ENCODE measurements around the gene HNRNPC. TPM values are rescaled to one million over a fixed set of nuclear protein-coding genes. Genes with fewer than 3 reads are reported as not detected.

Gene HNRNPC
- total RNA-seq, 2 experiments from 2014 or later = 897 to 1,000 TPM

DNA sequence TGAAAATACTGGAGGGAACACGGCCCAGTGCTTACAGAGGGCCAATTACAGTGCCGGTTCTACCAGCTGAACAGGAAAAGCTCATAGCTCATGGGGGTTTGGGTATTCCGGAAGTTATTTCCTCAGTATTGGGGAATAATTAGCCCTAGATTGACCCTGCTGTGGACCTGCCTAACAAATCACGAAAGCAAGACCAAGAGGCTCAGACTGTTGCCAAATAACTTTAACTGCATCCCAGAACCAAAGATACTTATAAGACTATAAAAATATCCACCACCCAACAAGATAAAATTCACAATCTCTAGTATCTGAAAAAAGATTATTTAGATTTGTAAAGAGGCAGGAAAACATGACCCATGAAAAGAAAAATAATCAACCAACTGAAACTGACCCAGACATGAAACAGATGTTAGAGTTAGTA lies 105.4 kb downstream of the HNRNPC start:
- Histone ChIP-seq H3K4me1 (ENCODE audit: insufficient read depth, low read length, poor library complexity, severe bottlenecking) (no peaks in the 10 kb centered on the region), H3K36me3 (ENCODE audit: insufficient read depth, low read length) (no peaks in the 10 kb centered on the region), H3K9me3 (ENCODE audit: low read length) (no peaks in the 10 kb centered on the region), H3K4me3 (ENCODE audit: low read depth, low read length, poor library complexity, severe bottlenecking) (no peak overlapping the region), H3K27ac (ENCODE audit: low read depth, low read length, poor library complexity, severe bottlenecking) (no peak overlapping the region), H3K79me2 (ENCODE audit: insufficient read depth, low read depth, low read length) (no peaks in the 10 kb centered on the region), H3K9me2 (ENCODE audit: insufficient read depth, low read length) (no peaks in the 10 kb centered on the region), H3K4me2 (ENCODE audit: low read length) (no peak overlapping the region), H4K20me1 (ENCODE audit: insufficient read depth, low read length) (no peaks in the 10 kb centered on the region), H2AFZ (ENCODE audit: low read length) (no peak overlapping the region)
- no TSS peak for BruUV-seq (replicated peaks)
- no peak for TF ChIP-seq EZH2phosphoT487 (IDR thresholded peaks at IDR 0.05; ENCODE audit: borderline replicate concordance, low read depth, low read length)
- TF ChIP-seq, protein P1, sequence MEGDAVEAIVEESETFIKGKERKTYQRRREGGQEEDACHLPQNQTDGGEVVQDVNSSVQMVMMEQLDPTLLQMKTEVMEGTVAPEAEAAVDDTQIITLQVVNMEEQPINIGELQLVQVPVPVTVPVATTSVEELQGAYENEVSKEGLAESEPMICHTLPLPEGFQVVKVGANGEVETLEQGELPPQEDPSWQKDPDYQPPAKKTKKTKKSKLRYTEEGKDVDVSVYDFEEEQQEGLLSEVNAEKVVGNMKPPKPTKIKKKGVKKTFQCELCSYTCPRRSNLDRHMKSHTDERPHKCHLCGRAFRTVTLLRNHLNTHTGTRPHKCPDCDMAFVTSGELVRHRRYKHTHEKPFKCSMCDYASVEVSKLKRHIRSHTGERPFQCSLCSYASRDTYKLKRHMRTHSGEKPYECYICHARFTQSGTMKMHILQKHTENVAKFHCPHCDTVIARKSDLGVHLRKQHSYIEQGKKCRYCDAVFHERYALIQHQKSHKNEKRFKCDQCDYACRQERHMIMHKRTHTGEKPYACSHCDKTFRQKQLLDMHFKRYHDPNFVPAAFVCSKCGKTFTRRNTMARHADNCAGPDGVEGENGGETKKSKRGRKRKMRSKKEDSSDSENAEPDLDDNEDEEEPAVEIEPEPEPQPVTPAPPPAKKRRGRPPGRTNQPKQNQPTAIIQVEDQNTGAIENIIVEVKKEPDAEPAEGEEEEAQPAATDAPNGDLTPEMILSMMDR (conservative IDR thresholded peaks at IDR 0.05; ENCODE audit: low read length) = no peak
- DNase-seq (ENCODE audit: low spot score) = no peak
- ChIA-PET CTCF (ENCODE audit: unreplicated experiment) (no interaction called here), POLR2A (no interaction called here)
- intact Hi-C loops (cut with micrococcal nuclease; ENCODE audit: unreplicated experiment) = no loop called here

- H3K4me1 ChIP-seq (ENCODE audit: insufficient read depth, low read length, poor library complexity, severe bottlenecking) = no peaks in the 10 kb centered on the region
- no peaks in the 10 kb centered on the region for H3K36me3 ChIP-seq (ENCODE audit: insufficient read depth, low read length)
- TF ChIP-seq EZH2phosphoT487 (IDR thresholded peaks at IDR 0.05; ENCODE audit: borderline replicate concordance, low read depth, low read length) = no peak
- TF ChIP-seq, protein P1 (conservative IDR thresholded peaks at IDR 0.05; ENCODE audit: low read length) = no peak
- ChIA-PET CTCF (ENCODE audit: unreplicated experiment) (no interaction called here), POLR2A (interaction anchor here (0.5 to 0.6 kb wide), 3 partner anchors 84 to 284 kb away, joined by 3 to 7 read pairs (median 4); no protein-coding TSS in a partner anchor)
- H2AFZ ChIP-seq (ENCODE audit: low read length) = no peak overlapping the region
- DNase-seq (ENCODE audit: low spot score) = no peak
- H3K9me2 ChIP-seq (ENCODE audit: insufficient read depth, low read length) = no peaks in the 10 kb centered on the region
- intact Hi-C loops (cut with micrococcal nuclease; ENCODE audit: unreplicated experiment) = no loop called here
- H4K20me1 ChIP-seq (ENCODE audit: insufficient read depth, low read length) = no peaks in the 10 kb centered on the region
- H3K4me3 ChIP-seq (ENCODE audit: low read depth, low read length, poor library complexity, severe bottlenecking) = no peak overlapping the region
- H3K27ac ChIP-seq (ENCODE audit: low read depth, low read length, poor library complexity, severe bottlenecking) = no peak overlapping the region
- H3K79me2 ChIP-seq (ENCODE audit: insufficient read depth, low read depth, low read length) = no peaks in the 10 kb centered on the region
- H3K4me2 ChIP-seq (ENCODE audit: low read length) = no peak overlapping the region
- BruUV-seq (replicated peaks) = no TSS peak
- no peaks in the 10 kb centered on the region for H3K9me3 ChIP-seq (ENCODE audit: low read length)
Observed at GRCh38 chr14:21162081-21162480, 107.2 kb downstream of the HNRNPC start.

- ChIA-PET POLR2A (interaction anchor here (0.6 kb wide), 1 partner anchor 30 kb away, joined by 3 read pairs; no protein-coding TSS in a partner anchor), CTCF (ENCODE audit: unreplicated experiment) (no interaction called here)
- intact Hi-C loops (cut with micrococcal nuclease; ENCODE audit: unreplicated experiment) = no loop called here
- H3K4me2 ChIP-seq (ENCODE audit: low read length) = no peak overlapping the region
- H3K4me3 ChIP-seq (ENCODE audit: low read depth, low read length, poor library complexity, severe bottlenecking) = no peak overlapping the region
- no peak overlapping the region for H3K27ac ChIP-seq (ENCODE audit: low read depth, low read length, poor library complexity, severe bottlenecking)
- no TSS peak for BruUV-seq (replicated peaks)
- no peaks in the 10 kb centered on the region for H3K79me2 ChIP-seq (ENCODE audit: insufficient read depth, low read depth, low read length)
- H2AFZ ChIP-seq (ENCODE audit: low read length) = no peak overlapping the region
- H3K36me3 ChIP-seq (ENCODE audit: insufficient read depth, low read length) = no peaks in the 10 kb centered on the region
- no peaks in the 10 kb centered on the region for H3K9me2 ChIP-seq (ENCODE audit: insufficient read depth, low read length)
- no peak for DNase-seq (ENCODE audit: low spot score)
- H4K20me1 ChIP-seq (ENCODE audit: insufficient read depth, low read length) = no peaks in the 10 kb centered on the region
- no peaks in the 10 kb centered on the region for H3K4me1 ChIP-seq (ENCODE audit: insufficient read depth, low read length, poor library complexity, severe bottlenecking)
- H3K9me3 ChIP-seq (ENCODE audit: low read length) = no peaks in the 10 kb centered on the region
- TF ChIP-seq, protein P1 (conservative IDR thresholded peaks at IDR 0.05; ENCODE audit: low read length) = no peak
- no peak for TF ChIP-seq EZH2phosphoT487 (IDR thresholded peaks at IDR 0.05; ENCODE audit: borderline replicate concordance, low read depth, low read length)
Observed at GRCh38 chr14:21160061-21160610, 109.1 kb downstream of the HNRNPC start.

Data from OCI-LY7 (cell line).